Rectal smooth muscle tissue (tissue), 1 donor: ENCODE data around the gene FNDC8.
A peak's percentile ranks its signal among the peaks of the same experiment; 100 is the strongest.
"Not testable (repeated sequence)": the region's sequence is repeated elsewhere in the genome, so short reads cannot be mapped to it uniquely, and the experiment has no call there.

ENCODE experiments used
- H3K27ac ChIP-seq: one replicate; pipeline ENCODE4 v1.7.0; 2013; ENCODE audit warnings: low read depth, low read length, inconsistent platforms
- H3K27me3 ChIP-seq: one replicate; pipeline ENCODE4 v1.7.0; 2013; ENCODE audit warnings: low read length; ENCODE audit not compliant: control insufficient read depth, insufficient read depth
- H3K36me3 ChIP-seq: one replicate; pipeline ENCODE4 v1.7.0; 2013; ENCODE audit warnings: low read length; ENCODE audit not compliant: control insufficient read depth, insufficient read depth
- H3K4me1 ChIP-seq: one replicate; pipeline ENCODE4 v1.7.0; 2013; ENCODE audit warnings: low read length; ENCODE audit not compliant: control insufficient read depth, insufficient read depth
- H3K4me3 ChIP-seq: one replicate; pipeline ENCODE4 v1.7.0; 2013; ENCODE audit warnings: low read length
- H3K9ac ChIP-seq: one replicate; pipeline ENCODE4 v1.7.0; 2013; ENCODE audit warnings: low read length

Gene FNDC8

GRCh38 chr17:35101725-35102124 lies 19.7 kb upstream of the FNDC8 start:
- Histone ChIP-seq H3K4me1 (no peaks in the 10 kb centered on the region), H3K4me3 (no peak overlapping the region), H3K27me3 (no peaks in the 10 kb centered on the region), H3K36me3 (peaks cover 15% of the 10 kb centered on the region), H3K27ac (no peak overlapping the region), H3K9ac (no peak overlapping the region)

GRCh38 chr17:35103271-35103670 lies 18.1 kb upstream of the FNDC8 start:
- Histone ChIP-seq H3K27ac (no peak overlapping the region), H3K36me3 (peaks cover 15% of the 10 kb centered on the region), H3K4me3 (no peak overlapping the region), H3K4me1 (no peaks in the 10 kb centered on the region), H3K9ac (no peak overlapping the region), H3K27me3 (no peaks in the 10 kb centered on the region)

- H3K27me3 ChIP-seq, result no peaks in the 10 kb centered on the region
- H3K36me3 ChIP-seq, result peaks cover 15% of the 10 kb centered on the region
- no peaks in the 10 kb centered on the region for H3K4me1 ChIP-seq
- no peak overlapping the region for H3K27ac ChIP-seq
- no peak overlapping the region for H3K9ac ChIP-seq
- H3K4me3 ChIP-seq, result no peak overlapping the region
Measured at GRCh38 chr17:35104844-35105450, 16.5 kb upstream of the FNDC8 start.

GRCh38 chr17:35110791-35111190 lies 10.6 kb upstream of the FNDC8 start:
- not testable (repeated sequence) for H3K4me1 ChIP-seq, H3K9ac ChIP-seq, H3K36me3 ChIP-seq, H3K4me3 ChIP-seq, H3K27ac ChIP-seq, H3K27me3 ChIP-seq

GRCh38 chr17:35116845-35117244 lies 4.6 kb upstream of the FNDC8 start:
- H3K36me3 ChIP-seq, result no peaks in the 10 kb centered on the region
- no peaks in the 10 kb centered on the region for H3K27me3 ChIP-seq
- no peak overlapping the region for H3K9ac ChIP-seq
- H3K4me1 ChIP-seq, result no peaks in the 10 kb centered on the region
- no peak overlapping the region for H3K4me3 ChIP-seq
- H3K27ac ChIP-seq, result no peak overlapping the region

GRCh38 chr17:35117984-35118383 lies 3.4 kb upstream of the FNDC8 start:
- Histone ChIP-seq H3K9ac (no peak overlapping the region), H3K27me3 (no peaks in the 10 kb centered on the region), H3K27ac (no peak overlapping the region), H3K4me3 (no peak overlapping the region), H3K36me3 (no peaks in the 10 kb centered on the region), H3K4me1 (no peaks in the 10 kb centered on the region)

- Histone ChIP-seq H3K27me3 (no peaks in the 10 kb centered on the region), H3K4me1 (no peaks in the 10 kb centered on the region), H3K4me3 (peak within 1 kb of the TSS; percentile 79), H3K9ac (peak within 1 kb of the TSS; percentile 49), H3K27ac (peak within 1 kb of the TSS; percentile 67), H3K36me3 (no peaks in the 10 kb centered on the region)
Measured at GRCh38 chr17:35119370-35120165, 1.8 kb upstream of the FNDC8 start, which contains the start of gene RAD51D. Gene RAD51D (minus strand): TSS chr17:35119860. CDS start chr17:35119613, 247 bp downstream.

GRCh38 chr17:35127751-35128514 lies 6.5 kb downstream of the FNDC8 start:
- H3K4me1 ChIP-seq, result no peaks in the 10 kb centered on the region
- no peak overlapping the region for H3K27ac ChIP-seq
- no peak overlapping the region for H3K9ac ChIP-seq
- H3K36me3 ChIP-seq, result peaks cover 3% of the 10 kb centered on the region
- no peaks in the 10 kb centered on the region for H3K27me3 ChIP-seq
- H3K4me3 ChIP-seq, result no peak overlapping the region

- Histone ChIP-seq H3K27me3 (no peaks in the 10 kb centered on the region), H3K4me1 (no peaks in the 10 kb centered on the region), H3K27ac (no peak overlapping the region), H3K36me3 (peaks cover 12% of the 10 kb centered on the region), H3K9ac (no peak overlapping the region), H3K4me3 (no peak overlapping the region)
Measured at GRCh38 chr17:35129154-35129972, 7.9 kb downstream of the FNDC8 start.

- H3K27ac ChIP-seq, result no peak overlapping the region
- H3K36me3 ChIP-seq, result peaks cover 15% of the 10 kb centered on the region
- no peak overlapping the region for H3K9ac ChIP-seq
- H3K4me1 ChIP-seq, result no peaks in the 10 kb centered on the region
- no peaks in the 10 kb centered on the region for H3K27me3 ChIP-seq
- no peak overlapping the region for H3K4me3 ChIP-seq
Measured at GRCh38 chr17:35129973-35130351, 8.5 kb downstream of the FNDC8 start.

- Histone ChIP-seq H3K27me3 (no peaks in the 10 kb centered on the region), H3K4me1 (no peaks in the 10 kb centered on the region), H3K4me3 (no peak overlapping the region), H3K36me3 (peaks cover 19% of the 10 kb centered on the region), H3K27ac (no peak overlapping the region), H3K9ac (no peak overlapping the region)
Measured at GRCh38 chr17:35130392-35130791, 9.0 kb downstream of the FNDC8 start.

- Histone ChIP-seq H3K4me3 (no peak overlapping the region), H3K4me1 (no peaks in the 10 kb centered on the region), H3K9ac (no peak overlapping the region), H3K36me3 (peaks cover 19% of the 10 kb centered on the region), H3K27ac (no peak overlapping the region), H3K27me3 (no peaks in the 10 kb centered on the region)
Measured at GRCh38 chr17:35132099-35132498, 10.7 kb downstream of the FNDC8 start.
